AG04450 (cell line): ENCODE results near the gene SLC4A9. TPM values are rescaled to one million over a fixed set of nuclear protein-coding genes. Genes with fewer than 3 reads are reported as not detected.

Experiments used
- CTCF ChIA-PET: fragments of 300-600, 350-600 bp; formaldehyde crosslinking; extraction: SDS; loops from one replicate; lab custom pipeline; 2022; ENCODE audit warnings: antibody characterized with exemption, inconsistent platforms; lab: Charles Lee
- POLR2A ChIA-PET: fragments of 350-600 bp; formaldehyde crosslinking; extraction: SDS; loops from one replicate; lab custom pipeline; 2021; ENCODE audit warnings: antibody characterized with exemption, inconsistent platforms; lab: Yijun Ruan, JAX
- DNase-seq: peaks from one replicate; pipeline ENCODE4 v3.0.0-alpha.2; 2011; ENCODE audit warnings: low read depth, low spot score
- H3K27ac ChIP-seq: one replicate; pipeline ENCODE4 v1.5.1; 2012; ENCODE audit warnings: low read depth, low read length, control low read depth
- H3K27me3 ChIP-seq: one replicate; pipeline ENCODE4 v1.6.0; 2012; ENCODE audit warnings: low read length; ENCODE audit not compliant: control insufficient read depth, insufficient read depth
- H3K4me3 ChIP-seq: 2 replicates; pipeline ENCODE4 v1.5.1; 2011; ENCODE audit warnings: mild to moderate bottlenecking, low read depth, low read length, control low read depth
- H3K9me3 ChIP-seq: 2 replicates; pipeline ENCODE4 v1.5.1; 2012; ENCODE audit warnings: low read length; ENCODE audit not compliant: control insufficient read depth, insufficient read depth
- CTCF ChIP-seq: IDR thresholded peaks from 2 replicates; pipeline ENCODE4 v1.5.1; 2011; ENCODE audit warnings: low read depth, low read length, control low read depth, inconsistent platforms
- polyA plus RNA-seq: library from polyadenylated mRNA; depleted of rRNA; stranded (reverse); fragments of >200 nt; gene quantifications from 2 replicates; pipeline ENCODE4 v1.2.3, GENCODE V29; 2011

SLC4A9 gene
- polyA plus RNA-seq, 1 experiment: not detected

- Histone ChIP-seq H3K27ac (no peak overlapping the region), H3K4me3 (no peak overlapping the region), H3K9me3 (no peaks in the 10 kb centered on the region), H3K27me3 (no peaks in the 10 kb centered on the region)
- ChIA-PET CTCF (interaction anchor here (3.6 kb wide), 1 partner anchor 19 kb away, joined by 14 read pairs; no protein-coding TSS in a partner anchor), POLR2A (interaction anchor here (0.7 kb wide), 1 partner anchor 140 kb away, joined by 4 read pairs; no protein-coding TSS in a partner anchor)
- DNase-seq: no peak
- TF ChIP-seq CTCF: no peak
Observed at GRCh38 chr5:140391732-140392131, 31.7 kb downstream of the SLC4A9 start.

DNA sequence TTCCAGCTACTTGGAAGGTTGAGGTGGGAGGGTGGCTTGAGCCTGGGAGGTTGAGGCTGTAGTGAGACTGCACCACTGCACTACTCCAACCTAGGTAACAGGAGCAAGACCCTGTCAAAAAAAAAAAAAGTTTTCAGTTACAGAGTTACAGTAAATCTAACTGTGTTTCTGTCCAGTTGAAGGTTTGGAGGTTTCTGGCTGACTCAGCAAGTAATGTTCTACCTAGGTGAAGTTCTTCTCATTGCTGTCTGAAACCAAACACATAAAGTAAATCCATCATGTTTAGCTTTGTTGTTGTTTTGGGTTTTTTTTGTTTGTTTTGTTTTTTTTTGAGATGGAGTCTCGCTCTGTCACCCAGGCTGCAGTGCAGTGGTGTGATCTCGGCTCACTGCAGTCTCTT lies 33.7 kb downstream of the SLC4A9 start:
- H3K4me3 ChIP-seq: no peak overlapping the region
- ChIA-PET POLR2A (no interaction called here), CTCF (interaction anchor here (1.1 to 3.6 kb wide), 3 partner anchors 21 to 154 kb away, joined by 3 to 14 read pairs (median 5); no protein-coding TSS in a partner anchor)
- no peak for TF ChIP-seq CTCF
- DNase-seq: no peak
- no peaks in the 10 kb centered on the region for H3K9me3 ChIP-seq
- H3K27me3 ChIP-seq: no peaks in the 10 kb centered on the region
- no peak overlapping the region for H3K27ac ChIP-seq

GRCh38 chr5:140398379-140398811 lies 38.4 kb downstream of the SLC4A9 start:
- no peaks in the 10 kb centered on the region for H3K27me3 ChIP-seq
- H3K4me3 ChIP-seq: no peak overlapping the region
- ChIA-PET CTCF (no interaction called here), POLR2A (no interaction called here)
- no peak for TF ChIP-seq CTCF
- H3K9me3 ChIP-seq: no peaks in the 10 kb centered on the region; the same call in 1 of the 2 replicates
- no peak overlapping the region for H3K27ac ChIP-seq
- DNase-seq: no peak

DNA sequence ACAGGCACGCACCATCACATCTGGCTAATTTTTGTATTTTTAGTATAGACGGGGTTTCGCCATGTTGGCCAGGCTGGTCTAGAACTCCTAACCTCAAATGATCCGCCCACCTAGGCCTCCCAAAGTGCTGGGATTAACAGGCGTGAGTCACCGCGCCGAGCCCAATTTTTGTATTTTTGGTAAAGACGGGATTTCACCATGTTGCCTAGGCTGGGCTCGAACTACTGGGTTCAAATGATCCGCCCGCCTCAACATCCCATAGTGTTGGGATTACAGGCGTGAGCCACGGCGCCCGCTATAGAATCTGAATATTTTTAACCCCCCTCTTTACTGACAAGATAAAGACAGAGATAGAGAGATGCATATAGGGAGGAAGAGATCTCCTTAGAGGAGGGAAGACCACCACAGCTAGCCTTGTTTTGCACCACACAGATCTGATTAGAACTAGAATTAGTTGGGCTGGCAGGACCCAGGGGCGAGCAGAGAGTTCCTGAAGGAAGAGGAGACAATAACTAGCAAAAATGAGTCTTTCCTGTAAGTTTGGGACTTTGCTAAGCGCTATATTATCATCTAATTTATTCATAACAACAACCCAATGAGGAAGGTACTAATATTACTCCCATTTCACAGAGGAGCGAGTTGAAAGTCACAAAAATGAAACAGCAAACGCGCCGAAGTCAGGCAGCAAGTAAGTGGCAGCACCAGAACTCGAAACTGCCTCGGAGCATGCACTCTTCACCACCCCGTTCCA lies 40.2 kb downstream of the SLC4A9 start:
- CTCF ChIA-PET: interaction anchor here (0.7 to 1.4 kb wide), 4 partner anchors 39 to 225 kb away, joined by 3 to 4 read pairs (median 4); no protein-coding TSS in a partner anchor
- no peak for TF ChIP-seq CTCF
- no peak for DNase-seq
- Histone ChIP-seq H3K27me3 (no peaks in the 10 kb centered on the region), H3K4me3 (peak overlapping the region; percentile 98), H3K27ac (peak overlapping the region; percentile 68), H3K9me3 (no peaks in the 10 kb centered on the region; the same call in 1 of the 2 replicates)
- POLR2A ChIA-PET: interaction anchor here (1.0 to 1.4 kb wide), 2 partner anchors 247 to 311 kb away, joined by 4 to 5 read pairs; partner anchors contain the start of genes IK and NDUFA2
